ENCODE results near the gene MKNK2.

MKNK2 gene

DNA sequence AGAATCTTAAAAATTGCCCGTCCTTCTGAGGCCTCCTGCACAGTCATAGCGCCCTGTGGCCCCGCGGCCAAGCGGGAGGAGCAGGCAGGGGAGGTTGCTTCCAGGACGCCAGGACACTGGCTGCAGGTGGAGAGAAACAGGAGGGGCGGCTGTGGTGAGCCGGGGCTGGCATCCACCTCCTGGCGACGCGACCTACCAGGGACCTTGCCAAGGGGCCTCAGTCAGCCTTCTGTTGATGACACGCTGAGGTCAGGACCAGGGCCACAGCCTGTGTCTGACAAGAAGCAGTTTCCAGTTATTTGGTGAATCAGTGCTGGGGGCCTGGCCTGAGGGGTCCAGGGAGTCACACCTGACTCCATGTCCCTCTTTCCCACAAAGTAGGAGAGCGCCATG is 13.3 kb upstream of the MKNK2 start:
- Histone ChIP-seq H3K9ac (ENCODE audit: low read depth in 1 of 2, low read length in 2 of 2) (peak overlapping the region; percentile 32 to 58), H3K4me3 (ENCODE audit: low read length in 2 of 2) (no peak overlapping the region), H3K36me3 (ENCODE audit: control insufficient read depth in 2 of 2, insufficient read depth in 2 of 2, low read length in 2 of 2) (no peaks in the 10 kb centered on the region), H3K9me3 (ENCODE audit: control insufficient read depth in 2 of 2, low read length in 2 of 2) (no peaks in the 10 kb centered on the region), H3K27me3 (ENCODE audit: control insufficient read depth in 2 of 2, insufficient read depth in 2 of 2, low read length in 2 of 2) (no peaks in the 10 kb centered on the region), H3K27ac (ENCODE audit: low read depth in 2 of 2, low read length in 2 of 2) (peak overlapping the region; percentile 58 to 74), H3K4me1 (ENCODE audit: control insufficient read depth in 2 of 2, insufficient read depth in 2 of 2, low read length in 2 of 2) (peaks cover 36 to 48% of the 10 kb centered on the region in 2 donors)

DNA sequence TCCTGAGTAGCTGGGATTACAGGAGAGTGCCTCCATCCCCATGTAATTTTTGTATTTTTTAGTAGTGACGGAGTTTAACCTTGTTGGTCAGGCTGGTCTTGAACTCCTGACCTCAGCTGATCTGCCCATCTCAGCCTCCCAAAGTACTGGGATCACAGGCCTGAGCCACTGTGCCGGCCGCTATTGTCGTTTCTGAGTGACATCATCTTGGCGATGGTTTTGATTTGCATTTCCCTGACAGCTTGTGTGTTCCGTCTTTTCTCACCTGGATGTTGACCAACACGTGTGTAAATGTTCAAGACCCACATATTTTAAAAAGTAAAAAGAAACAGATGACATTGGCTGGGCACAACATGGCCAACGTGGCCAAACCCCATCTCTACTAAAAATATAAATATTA is 12.8 kb upstream of the MKNK2 start:
- Histone ChIP-seq H3K36me3 (ENCODE audit: control insufficient read depth in 2 of 2, insufficient read depth in 2 of 2, low read length in 2 of 2) (no peaks in the 10 kb centered on the region), H3K27me3 (ENCODE audit: control insufficient read depth in 2 of 2, insufficient read depth in 2 of 2, low read length in 2 of 2) (no peaks in the 10 kb centered on the region), H3K9me3 (ENCODE audit: control insufficient read depth in 2 of 2, low read length in 2 of 2) (no peaks in the 10 kb centered on the region), H3K27ac (ENCODE audit: low read depth in 2 of 2, low read length in 2 of 2) (no peak overlapping the region), H3K4me3 (ENCODE audit: low read length in 2 of 2) (no peak overlapping the region), H3K9ac (ENCODE audit: low read depth in 1 of 2, low read length in 2 of 2) (no peak overlapping the region), H3K4me1 (ENCODE audit: control insufficient read depth in 2 of 2, insufficient read depth in 2 of 2, low read length in 2 of 2) (peaks cover 38 to 48% of the 10 kb centered on the region in 2 donors)

- Histone ChIP-seq H3K4me3 (ENCODE audit: low read length in 2 of 2) (no peak overlapping the region), H3K9ac (ENCODE audit: low read depth in 1 of 2, low read length in 2 of 2) (peak overlapping the region in 1 of 2 donors; percentile 96), H3K4me1 (ENCODE audit: control insufficient read depth in 2 of 2, insufficient read depth in 2 of 2, low read length in 2 of 2) (peaks cover 44 to 48% of the 10 kb centered on the region in 2 donors), H3K27me3 (ENCODE audit: control insufficient read depth in 2 of 2, insufficient read depth in 2 of 2, low read length in 2 of 2) (no peaks in the 10 kb centered on the region), H3K36me3 (ENCODE audit: control insufficient read depth in 2 of 2, insufficient read depth in 2 of 2, low read length in 2 of 2) (no peaks in the 10 kb centered on the region), H3K9me3 (ENCODE audit: control insufficient read depth in 2 of 2, low read length in 2 of 2) (no peaks in the 10 kb centered on the region), H3K27ac (ENCODE audit: low read depth in 2 of 2, low read length in 2 of 2) (peak overlapping the region in 1 of 2 donors; percentile 99)
These were observed 11.7 kb upstream of the MKNK2 start for GRCh38 chr19:2062770-2063169.

- Histone ChIP-seq H3K9me3 (ENCODE audit: control insufficient read depth in 2 of 2, low read length in 2 of 2) (no peaks in the 10 kb centered on the region), H3K4me3 (ENCODE audit: low read length in 2 of 2) (peak overlapping the region; percentile 80 to 91), H3K9ac (ENCODE audit: low read depth in 1 of 2, low read length in 2 of 2) (peak overlapping the region; percentile 89 to 96), H3K4me1 (ENCODE audit: control insufficient read depth in 2 of 2, insufficient read depth in 2 of 2, low read length in 2 of 2) (peaks cover 48 to 52% of the 10 kb centered on the region in 2 donors), H3K36me3 (ENCODE audit: control insufficient read depth in 2 of 2, insufficient read depth in 2 of 2, low read length in 2 of 2) (no peaks in the 10 kb centered on the region), H3K27me3 (ENCODE audit: control insufficient read depth in 2 of 2, insufficient read depth in 2 of 2, low read length in 2 of 2) (no peaks in the 10 kb centered on the region), H3K27ac (ENCODE audit: low read depth in 2 of 2, low read length in 2 of 2) (peak overlapping the region; percentile 96 to 99)
These were observed 11.3 kb upstream of the MKNK2 start for GRCh38 chr19:2062389-2062729.

GRCh38 chr19:2061495-2062388 is 10.7 kb upstream of the MKNK2 start:
- Histone ChIP-seq H3K27me3 (ENCODE audit: control insufficient read depth in 2 of 2, insufficient read depth in 2 of 2, low read length in 2 of 2) (no peaks in the 10 kb centered on the region), H3K27ac (ENCODE audit: low read depth in 2 of 2, low read length in 2 of 2) (peak overlapping the region; percentile 96 to 99), H3K4me1 (ENCODE audit: control insufficient read depth in 2 of 2, insufficient read depth in 2 of 2, low read length in 2 of 2) (peaks cover 51% of the 10 kb centered on the region in 2 donors), H3K9me3 (ENCODE audit: control insufficient read depth in 2 of 2, low read length in 2 of 2) (no peaks in the 10 kb centered on the region), H3K36me3 (ENCODE audit: control insufficient read depth in 2 of 2, insufficient read depth in 2 of 2, low read length in 2 of 2) (no peaks in the 10 kb centered on the region), H3K9ac (ENCODE audit: low read depth in 1 of 2, low read length in 2 of 2) (peak overlapping the region; percentile 93 to 96), H3K4me3 (ENCODE audit: low read length in 2 of 2) (peak overlapping the region; percentile 80 to 91)

DNA sequence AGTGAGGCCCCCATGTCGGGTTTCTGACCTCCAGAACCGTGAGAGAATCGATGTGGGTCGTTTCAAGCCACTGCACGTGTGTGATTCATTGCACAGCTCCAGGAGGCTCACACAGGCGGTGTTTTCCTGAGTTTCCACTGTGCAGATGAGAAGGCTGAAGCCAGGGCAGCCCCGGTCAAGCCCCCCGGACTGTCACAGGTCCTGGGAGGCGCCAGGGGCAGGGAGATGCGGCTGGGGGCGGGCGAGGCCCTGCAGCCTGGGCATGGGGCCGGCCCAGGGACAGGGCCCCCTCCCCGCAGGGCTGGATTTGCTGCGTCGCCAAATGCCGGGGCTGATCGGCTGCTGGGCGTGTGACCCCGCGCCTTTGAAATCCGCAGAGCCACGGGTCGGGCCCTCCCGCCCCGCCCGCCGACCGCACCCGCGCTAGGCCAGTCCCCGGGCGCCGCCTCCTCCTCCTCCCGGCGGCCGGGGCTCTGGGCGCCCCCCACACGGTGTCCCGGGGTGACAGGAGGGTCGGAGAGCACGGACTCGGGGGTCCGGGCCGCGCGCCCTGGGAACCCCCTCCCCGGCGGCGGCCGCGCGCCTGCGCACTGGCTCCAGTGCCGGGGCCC is 9.9 kb upstream of the MKNK2 start:
- peaks cover 54 to 56% of the 10 kb centered on the region in 2 donors for H3K4me1 ChIP-seq (ENCODE audit: control insufficient read depth in 2 of 2, insufficient read depth in 2 of 2, low read length in 2 of 2)

DNA sequence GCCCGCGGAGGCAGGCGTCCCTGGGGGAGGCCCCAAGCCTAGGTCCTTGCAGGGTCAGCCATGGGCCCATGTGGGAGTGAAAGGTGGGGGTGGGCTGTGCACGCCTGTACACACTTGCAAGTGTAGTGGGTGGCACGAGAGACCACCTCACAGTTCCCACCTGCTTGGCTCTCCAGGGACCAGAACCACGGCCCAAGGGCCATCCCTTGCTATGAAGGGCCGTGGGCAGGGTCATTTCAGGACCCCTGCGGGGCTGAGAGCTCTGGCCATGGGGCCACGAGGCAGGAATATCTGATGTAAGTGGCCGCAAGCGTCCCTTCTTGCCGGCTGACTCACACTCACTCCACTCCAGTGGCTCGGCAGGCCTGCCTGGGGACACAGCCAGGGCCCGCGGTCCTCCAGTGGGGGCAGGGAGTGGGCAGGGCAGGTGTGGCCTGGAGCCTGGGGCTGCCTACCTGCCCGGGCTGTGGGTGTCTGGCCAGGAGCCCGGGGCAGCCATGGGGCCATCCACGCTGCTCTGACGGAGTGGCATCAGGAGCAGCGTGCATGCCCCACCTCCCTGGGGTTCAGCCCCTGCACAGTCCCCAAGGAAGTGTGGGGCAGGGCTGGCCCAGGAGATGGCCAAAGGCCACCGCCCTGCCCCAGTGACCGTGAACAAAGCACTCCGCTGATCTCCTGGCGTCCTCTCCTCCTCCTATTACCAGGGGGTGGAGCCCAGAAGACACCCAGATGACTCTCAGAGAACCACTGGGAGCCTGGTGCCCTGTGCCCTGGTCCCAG is 8.6 kb upstream of the MKNK2 start:
- H3K36me3 ChIP-seq (ENCODE audit: control insufficient read depth in 2 of 2, insufficient read depth in 2 of 2, low read length in 2 of 2), result no peaks in the 10 kb centered on the region

More for the DNA sequence above, 9.9 kb upstream of the MKNK2 start:
- peak overlapping the region; percentile 89 to 93 for H3K9ac ChIP-seq (ENCODE audit: low read depth in 1 of 2, low read length in 2 of 2)
- H3K27me3 ChIP-seq (ENCODE audit: control insufficient read depth in 2 of 2, insufficient read depth in 2 of 2, low read length in 2 of 2), result no peaks in the 10 kb centered on the region
- H3K4me3 ChIP-seq (ENCODE audit: low read length in 2 of 2), result peak overlapping the region; percentile 62 to 78
- no peaks in the 10 kb centered on the region for H3K9me3 ChIP-seq (ENCODE audit: control insufficient read depth in 2 of 2, low read length in 2 of 2)
- no peaks in the 10 kb centered on the region for H3K36me3 ChIP-seq (ENCODE audit: control insufficient read depth in 2 of 2, insufficient read depth in 2 of 2, low read length in 2 of 2)
- H3K27ac ChIP-seq (ENCODE audit: low read depth in 2 of 2, low read length in 2 of 2), result peak overlapping the region; percentile 96 to 99

DNA sequence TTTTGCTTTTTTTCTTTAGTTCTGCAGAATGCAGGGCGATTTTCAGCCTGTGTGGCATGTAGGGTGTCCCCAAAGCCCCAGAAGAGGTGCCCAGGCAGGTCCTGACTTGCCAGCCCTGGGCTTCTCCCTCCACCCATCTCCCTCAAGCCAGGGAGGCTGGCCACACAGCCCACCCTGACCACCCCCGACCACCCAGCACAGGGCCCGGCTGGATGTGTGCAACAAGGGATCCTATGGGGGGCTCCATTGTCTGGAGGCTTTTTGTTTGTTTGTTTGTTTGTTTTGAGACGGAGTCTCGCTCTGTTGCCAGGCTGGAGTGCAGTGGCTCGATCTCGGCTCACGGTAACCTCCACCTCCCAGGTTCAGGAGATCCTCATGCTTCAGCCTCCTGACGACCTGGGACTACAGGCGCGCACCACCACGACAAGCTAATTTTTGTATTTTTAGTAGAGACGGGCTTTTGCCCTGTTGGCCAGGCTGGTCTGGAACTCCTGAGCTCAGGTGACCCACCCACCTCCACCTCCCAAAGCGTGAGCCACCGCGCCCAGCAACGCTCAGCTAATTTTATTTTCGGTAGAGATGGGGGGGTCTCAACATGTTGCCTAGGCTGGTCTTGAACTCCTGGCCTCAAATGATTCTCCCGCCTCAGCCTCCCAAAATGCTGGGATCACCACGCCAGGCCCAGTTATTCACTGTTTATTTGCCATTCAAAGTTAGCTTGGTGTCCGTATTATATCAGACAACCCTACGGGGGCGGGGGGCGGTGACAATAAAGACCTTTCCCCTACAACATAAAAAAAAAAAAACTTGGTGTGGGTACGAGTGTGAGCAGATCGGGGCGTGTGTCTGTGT is 7.8 kb upstream of the MKNK2 start:
- Histone ChIP-seq H3K27ac (ENCODE audit: low read depth in 2 of 2, low read length in 2 of 2) (peak overlapping the region; percentile 96 to 99), H3K4me1 (ENCODE audit: control insufficient read depth in 2 of 2, insufficient read depth in 2 of 2, low read length in 2 of 2) (peaks cover 55 to 62% of the 10 kb centered on the region in 2 donors), H3K9ac (ENCODE audit: low read depth in 1 of 2, low read length in 2 of 2) (peak overlapping the region; percentile 74 to 89), H3K9me3 (ENCODE audit: control insufficient read depth in 2 of 2, low read length in 2 of 2) (no peaks in the 10 kb centered on the region), H3K27me3 (ENCODE audit: control insufficient read depth in 2 of 2, insufficient read depth in 2 of 2, low read length in 2 of 2) (no peaks in the 10 kb centered on the region), H3K4me3 (ENCODE audit: low read length in 2 of 2) (peak overlapping the region in 1 of 2 donors; percentile 67), H3K36me3 (ENCODE audit: control insufficient read depth in 2 of 2, insufficient read depth in 2 of 2, low read length in 2 of 2) (no peaks in the 10 kb centered on the region)

More for the DNA sequence above, 8.6 kb upstream of the MKNK2 start:
- H3K9ac ChIP-seq (ENCODE audit: low read depth in 1 of 2, low read length in 2 of 2), result peak overlapping the region; percentile 89 to 93
- no peaks in the 10 kb centered on the region for H3K27me3 ChIP-seq (ENCODE audit: control insufficient read depth in 2 of 2, insufficient read depth in 2 of 2, low read length in 2 of 2)
- peak overlapping the region; percentile 31 to 78 for H3K4me3 ChIP-seq (ENCODE audit: low read length in 2 of 2)
- peak overlapping the region; percentile 96 to 99 for H3K27ac ChIP-seq (ENCODE audit: low read depth in 2 of 2, low read length in 2 of 2)
- H3K9me3 ChIP-seq (ENCODE audit: control insufficient read depth in 2 of 2, low read length in 2 of 2), result no peaks in the 10 kb centered on the region
- H3K4me1 ChIP-seq (ENCODE audit: control insufficient read depth in 2 of 2, insufficient read depth in 2 of 2, low read length in 2 of 2), result peaks cover 58 to 61% of the 10 kb centered on the region in 2 donors
